K562 (cell line): Measurements from ENCODE around the gene SLCO1A2. TPM values are rescaled to one million over a fixed set of nuclear protein-coding genes. Genes with fewer than 3 reads are reported as not detected.

ENCODE experiments used
- ATAC-seq: fragments of 200-7000 bp; cut with Tn5 transposase; 3 replicates; pipeline ENCODE4 v1.9.1; 2020; ENCODE audit warnings: moderate library complexity
- BruUV-seq: library from RNA; stranded (reverse); fragments of 400-500 nt; replicated peaks from 2 replicates; lab custom pipeline; 2021; lab: Mats Ljungman, UMichigan
- CTCF ChIA-PET: fragments of 300-600 bp; formaldehyde crosslinking; extraction: SDS; loops from one replicate; lab custom pipeline; 2021; ENCODE audit warnings: low intra/inter-chr PET ratio; lab: Yijun Ruan, JAX
- POLR2A ChIA-PET: fragments of 300-600, 350-650 bp; sonication (Branson Sonifier 250); formaldehyde crosslinking; extraction: SDS; loops from one replicate; lab custom pipeline; 2021; ENCODE audit warnings: antibody characterized with exemption, inconsistent platforms; lab: Yijun Ruan, JAX
- DNase-seq, 4 experiments: peaks; one replicate each; pipeline versions ENCODE4 v3.0.0 to v3.0.0-alpha.2; 2011 to 2018; ENCODE audit warnings: low spot score in 3 of 4, mixed read lengths in 3 of 4; ENCODE audit errors: extremely low read depth in 1 of 4
- FAIRE-seq: peaks from 2 replicates; lab custom pipeline; 2011; peaks lifted over from hg19 to GRCh38; lab: Jason Lieb, UNC
- H2AFZ ChIP-seq: 2 replicates; pipeline ENCODE4 v1.6.0; 2011; ENCODE audit warnings: low read depth, low read length, control low read depth, inconsistent platforms
- H3K27ac ChIP-seq: fragments of 200-600 bp; 3 replicates; pipeline ENCODE4 v1.8.0; 2011; ENCODE audit warnings: low read depth, mild to moderate bottlenecking, control low read depth, inconsistent platforms, low read length, moderate library complexity, mixed read lengths; ENCODE audit errors: extremely low read depth
- H3K27me3 ChIP-seq, 2 experiments: fragments of 300-600 bp in 1 of 2; 2 replicates in 1 of 2; 3 replicates in 1 of 2; pipeline versions ENCODE4 v1.6.0 to v1.8.0; 2011; ENCODE audit warnings: inconsistent platforms in 2 of 2, low read length in 2 of 2, mild to moderate bottlenecking in 1 of 2, mixed read lengths in 1 of 2, moderate library complexity in 1 of 2; ENCODE audit not compliant: control insufficient read depth in 2 of 2, insufficient read depth in 2 of 2
- H3K36me3 ChIP-seq: fragments of 300-600 bp; 3 replicates; pipeline ENCODE4 v1.8.0; 2011; ENCODE audit warnings: mild to moderate bottlenecking, low read length, inconsistent platforms; ENCODE audit not compliant: control insufficient read depth, insufficient read depth
- H3K4me1 ChIP-seq, 2 experiments: fragments of 200-600 bp in 1 of 2; replicated peaks in 1 of 2; 2 replicates in 1 of 2; 3 replicates in 1 of 2; pipeline versions ENCODE4 v1.5.1 to v1.8.0; 2011; ENCODE audit warnings: inconsistent platforms in 2 of 2, low read length in 2 of 2, mild to moderate bottlenecking in 1 of 2, mixed read lengths in 1 of 2, moderate library complexity in 1 of 2; ENCODE audit not compliant: control insufficient read depth in 2 of 2, insufficient read depth in 2 of 2
- H3K4me2 ChIP-seq: 2 replicates; pipeline ENCODE4 v1.6.1; 2011; ENCODE audit warnings: low read length, control low read depth, inconsistent platforms, mixed read lengths; ENCODE audit not compliant: insufficient read depth
- H3K4me3 ChIP-seq: fragments of 200-600 bp; sonication (generic), shearing (Covaris generic); 2 replicates; pipeline ENCODE4 v1.5.1; 2016; ENCODE audit warnings: control low read depth, inconsistent platforms
- H3K79me2 ChIP-seq: fragments of 200-600 bp; 3 replicates; pipeline ENCODE4 v1.8.0; 2011; ENCODE audit warnings: low read length, inconsistent platforms; ENCODE audit not compliant: control insufficient read depth, insufficient read depth
- H3K9ac ChIP-seq, 2 experiments: 2 replicates each; pipeline versions ENCODE4 v1.6.0 to v1.6.1; 2011; ENCODE audit warnings: low read depth in 2 of 2, low read length in 2 of 2, control low read depth in 1 of 2, inconsistent platforms in 1 of 2, mild to moderate bottlenecking in 1 of 2, mixed read lengths in 1 of 2; ENCODE audit not compliant: insufficient read depth in 1 of 2
- H3K9me1 ChIP-seq: one replicate; pipeline ENCODE4 v1.6.0; 2011; ENCODE audit warnings: inconsistent platforms, mild to moderate bottlenecking, low read length, moderate library complexity; ENCODE audit not compliant: control insufficient read depth, insufficient read depth
- H3K9me3 ChIP-seq: replicated peaks from 2 replicates; pipeline ENCODE4 v1.5.1; 2011; ENCODE audit warnings: low read depth, low read length, inconsistent platforms; ENCODE audit not compliant: control insufficient read depth, insufficient read depth
- H4K20me1 ChIP-seq: replicated peaks from 2 replicates; pipeline ENCODE4 v1.6.1; 2011; ENCODE audit warnings: low read length, inconsistent platforms, mixed read lengths; ENCODE audit not compliant: control insufficient read depth, insufficient read depth
- AFF1 ChIP-seq, 2 experiments: fragments of 450-650 bp; IDR thresholded peaks; 2 replicates each; pipeline ENCODE4 v1.6.1; 2018; ENCODE audit warnings: mild to moderate bottlenecking in 2 of 2, low read depth in 1 of 2; ENCODE audit not compliant: partially characterized antibody in 2 of 2
- BRF2 ChIP-seq: IDR thresholded peaks from 3 replicates; pipeline ENCODE4 v1.6.1; 2011; ENCODE audit warnings: borderline replicate concordance, mild to moderate bottlenecking; ENCODE audit not compliant: insufficient read length, insufficient read depth
- CEBPB ChIP-seq: fragments of 450-650 bp; IDR thresholded peaks from 2 replicates; pipeline ENCODE4 v1.6.1; 2016; ENCODE audit warnings: missing genetic modification characterization, missing compliant biosample characterization
- CEBPG ChIP-seq, 3 experiments: fragments of 200-800 bp in 1 of 3; sonication (Bioruptor generic) in 1 of 3; sonication (generic) in 1 of 3; formaldehyde crosslinking in 1 of 3; IDR thresholded peaks in 2 of 3; conservative IDR thresholded peaks in 1 of 3; 2 replicates each; pipeline versions ENCODE4 v1.6.1 to v1.8.0; 2016 to 2022; ENCODE audit warnings: missing compliant biosample characterization in 2 of 3, missing genetic modification characterization in 2 of 3, mild to moderate bottlenecking in 1 of 3, missing genetic modification reagents in 1 of 3
- DACH1 ChIP-seq: fragments of 450-650 bp; IDR thresholded peaks from 2 replicates; pipeline ENCODE4 v1.6.1; 2018; ENCODE audit not compliant: partially characterized antibody
- EHMT2 ChIP-seq: fragments of 450-650 bp; IDR thresholded peaks from 2 replicates; pipeline ENCODE4 v1.6.1; 2018; ENCODE audit warnings: antibody characterized with exemption
- ZNF316 ChIP-seq: fragments of 450-650 bp; IDR thresholded peaks from 2 replicates; pipeline ENCODE4 v1.6.1; 2016
- WGBS: fragments of 100-300 bp; shearing (Covaris generic); methylation state at CpG from one replicate; pipeline ENCODE4 v1.1.6; 2016; ENCODE audit warnings: low coverage, mixed read lengths; ENCODE audit not compliant: insufficient coverage; ENCODE audit errors: missing lambda C conversion rate; 5-methylcytosine and 5-hydroxymethylcytosine counted together
- in situ Hi-C: fragments of 300-500 bp; cut with MboI; formaldehyde crosslinking; loops from 4 replicates; pipeline ENCODE4 v1.15.0; 2018; ENCODE audit warnings: inconsistent platforms, mixed read lengths
- intact Hi-C: fragments of 100-400 bp; cut with micrococcal nuclease; formaldehyde crosslinking; loops from 2 replicates; pipeline ENCODE4 v1.14.2; 2022
- polyA plus RNA-seq, 8 experiments: library from polyadenylated mRNA; depleted of rRNA in 4 of 8; stranded (reverse) in 5 of 8; unstranded in 3 of 8; fragments of >200 nt; fragmentation: Nextera tagmentation in 2 of 8; fragmentation: Illumina TruSeq in 1 of 8; extraction: Ambion mirVana in 2 of 8; extraction: Trizol in 1 of 8; gene quantifications; 2 replicates each; pipeline versions ENCODE4 v1.2.1 to v1.2.3, GENCODE V29; 2011 to 2014; ENCODE audit warnings: inconsistent platforms in 1 of 8, missing spikeins in 1 of 8
- total RNA-seq, 7 experiments: library from RNA; depleted of rRNA in 6 of 7; stranded (reverse); fragments of >200 nt in 6 of 7; fragmentation: Illumina TruSeq in 2 of 7; extraction: Trizol in 2 of 7; gene quantifications; 2 replicates each; pipeline versions ENCODE4 v1.2.1 to v1.2.3, GENCODE V29; 2011 to 2021; ENCODE audit warnings: low replicate concordance in 1 of 7

The SLCO1A2 gene
- total and polyA plus RNA-seq, 9 of the 15 experiments (the other 6 are each of a cell fraction or from before 2014, with no cell fraction given), result 1.2 to 4.4 (median 2.6) TPM

GRCh38 chr12:21305661-21306060 is 29.1 kb downstream of the SLCO1A2 start:
- H3K79me2 ChIP-seq, result no peaks in the 10 kb centered on the region
- TF ChIP-seq ZNF316 (0 out of 2 replicates have a peak, but pooled peaks have one; percentile 9), EHMT2 (no peak)
- no peaks in the 10 kb centered on the region for H3K36me3 ChIP-seq
- H3K4me3 ChIP-seq, result no peak overlapping the region
- ATAC-seq, result no peak
- no peak for FAIRE-seq
- H3K4me1 ChIP-seq, result no peaks in the 10 kb centered on the region
- H3K9ac ChIP-seq, result no peak overlapping the region
- H3K4me2 ChIP-seq, result no peak overlapping the region
- no peak overlapping the region for H2AFZ ChIP-seq
- BruUV-seq, result no TSS peak
- no peaks in the 10 kb centered on the region for H4K20me1 ChIP-seq
- WGBS, result 20% methylated on average over 1 of the region's 1 CpG
- no peaks in the 10 kb centered on the region for H3K9me3 ChIP-seq
- ChIA-PET POLR2A (no interaction called here), CTCF (no interaction called here)
- DNase-seq, result no peak
- no peaks in the 10 kb centered on the region for H3K27me3 ChIP-seq
- no peaks in the 10 kb centered on the region for H3K9me1 ChIP-seq
- intact Hi-C loops (no loop called here), in situ Hi-C loops (no loop called here)
- H3K27ac ChIP-seq, result no peak overlapping the region

GRCh38 chr12:21300632-21301031 is 34.1 kb downstream of the SLCO1A2 start:
- Histone ChIP-seq H2AFZ (no peak overlapping the region), H3K4me1 (no peaks in the 10 kb centered on the region), H3K9me3 (no peaks in the 10 kb centered on the region), H3K4me2 (no peak overlapping the region), H3K27ac (no peak overlapping the region), H3K9ac (no peak overlapping the region), H3K9me1 (no peaks in the 10 kb centered on the region), H3K36me3 (no peaks in the 10 kb centered on the region), H3K79me2 (no peaks in the 10 kb centered on the region), H3K4me3 (no peak overlapping the region), H3K27me3 (no peaks in the 10 kb centered on the region), H4K20me1 (no peaks in the 10 kb centered on the region)
- CTCF ChIA-PET, result no interaction called here
- no peak for TF ChIP-seq CEBPG (CRISPR knock-in tag; IDR thresholded peaks at IDR 0.05)
- peak; percentile 46 to 65 for TF ChIP-seq CEBPG (tag; conservative IDR thresholded peaks at IDR 0.05 in 1 of 2, IDR thresholded peaks at IDR 0.05 in 1 of 2)
- no peak for TF ChIP-seq DACH1
- no peak for TF ChIP-seq BRF2
- TF ChIP-seq AFF1 (IDR thresholded peaks at IDR 0.05; ENCODE audit: low read depth in 1 of 2, partially characterized antibody in 2 of 2), result no peak
- peak; percentile 46; the same call in 1 of the 2 replicates for TF ChIP-seq CEBPB (tag)
- POLR2A ChIA-PET, result interaction anchor here (0.6 kb wide), 1 partner anchor 272 kb away, joined by 3 read pairs; no protein-coding TSS in a partner anchor
- ATAC-seq, result no peak
- 63% methylated on average over 1 of the region's 1 CpG for WGBS
- in situ Hi-C loops (no loop called here), intact Hi-C loops (no loop called here)
- no peak for FAIRE-seq
- no TSS peak for BruUV-seq
- no peak for DNase-seq
